ENCODE measurements around the gene TMC5.

- TF ChIP-seq CTCF (IDR thresholded peaks at IDR 0.05; ENCODE audit: insufficient read depth, low read length, poor library complexity, severe bottlenecking) (no peak), EZH2phosphoT487 (conservative IDR thresholded peaks at IDR 0.05; ENCODE audit: low read length) (no peak)
Measured at GRCh38 chr16:19392352-19392751, 25.3 kb upstream of the TMC5 start.

All from SU-DHL-6 (cell line).